MV-4-11 (cell line): ENCODE results near the gene DDR2.

ENCODE experiments used
- DNase-seq: peaks from one replicate; lab custom pipeline; 2025; lab: John Stamatoyannopoulos, UW

Gene DDR2

DNA sequence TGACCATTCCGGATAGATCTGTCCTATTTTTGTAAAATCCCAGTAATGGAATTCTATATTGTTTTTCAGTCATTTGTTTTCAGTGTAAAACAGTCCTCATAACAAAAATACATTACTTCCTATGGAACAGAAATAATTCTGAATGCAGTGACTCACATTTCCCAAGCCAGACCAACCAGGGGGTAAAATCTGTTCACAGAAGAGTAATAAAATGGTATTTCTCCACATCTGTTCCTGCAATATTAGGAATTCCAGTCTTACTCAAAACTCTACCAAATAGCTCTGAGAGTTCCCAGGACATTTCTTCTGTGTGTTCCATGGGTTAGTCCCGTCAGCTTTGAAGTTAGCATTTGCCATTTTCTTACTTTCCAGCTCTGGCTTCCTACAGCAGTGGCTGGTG, 2.6 kb upstream of the DDR2 start:
- no peak for DNase-seq

DNA sequence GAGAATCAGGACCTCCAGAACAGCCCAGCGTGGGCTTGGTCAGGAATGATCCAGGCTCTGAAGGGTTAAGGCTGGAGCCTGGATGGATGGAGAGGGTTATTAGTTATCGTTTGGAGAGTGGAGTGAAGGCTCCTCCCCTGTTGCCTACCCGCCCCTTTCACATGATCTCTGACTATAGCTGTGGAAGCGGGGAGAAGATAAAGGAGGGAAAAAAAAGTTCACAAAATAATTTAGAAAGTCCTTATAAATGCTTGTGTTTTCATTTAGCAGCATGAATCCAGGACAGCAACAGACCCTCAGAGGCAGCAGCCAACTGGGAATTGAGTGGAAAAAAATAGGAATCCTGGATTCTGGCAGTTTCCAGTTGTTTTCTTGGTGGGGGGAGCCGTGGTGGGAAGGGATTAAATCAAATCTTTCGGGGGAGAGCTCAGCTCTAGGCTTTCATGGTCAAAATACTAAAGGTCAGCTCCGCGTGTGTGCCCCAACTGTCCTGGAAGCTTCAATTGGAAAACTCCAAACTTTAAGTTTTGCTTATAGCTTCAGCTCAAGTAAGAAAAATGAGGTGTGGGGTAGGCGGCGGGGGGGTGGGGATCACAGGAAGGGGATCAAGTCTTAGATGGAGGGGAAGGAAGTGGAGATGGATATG, 595 bp upstream of the DDR2 start:
- DNase-seq = no peak

DNA sequence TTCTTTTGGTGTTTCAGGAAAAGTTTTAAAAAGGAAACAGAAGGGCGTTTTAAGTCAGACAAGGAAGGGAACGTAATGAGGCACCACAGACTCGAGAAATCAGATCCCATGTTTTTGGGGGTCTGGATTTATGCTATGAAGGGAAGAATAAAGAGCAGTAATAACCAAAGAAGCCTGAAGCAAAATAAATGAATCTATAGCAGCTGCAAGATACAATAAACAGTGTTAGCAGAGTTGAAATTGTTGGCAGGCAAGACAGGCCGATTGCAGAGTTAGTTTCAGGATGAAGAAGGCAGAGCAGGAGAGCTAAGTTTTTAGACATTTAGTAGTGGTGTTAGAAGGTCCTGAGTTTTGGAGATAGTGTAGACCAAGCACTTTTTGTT, 425 bp downstream of the DDR2 start:
- DNase-seq = no peak

DNA sequence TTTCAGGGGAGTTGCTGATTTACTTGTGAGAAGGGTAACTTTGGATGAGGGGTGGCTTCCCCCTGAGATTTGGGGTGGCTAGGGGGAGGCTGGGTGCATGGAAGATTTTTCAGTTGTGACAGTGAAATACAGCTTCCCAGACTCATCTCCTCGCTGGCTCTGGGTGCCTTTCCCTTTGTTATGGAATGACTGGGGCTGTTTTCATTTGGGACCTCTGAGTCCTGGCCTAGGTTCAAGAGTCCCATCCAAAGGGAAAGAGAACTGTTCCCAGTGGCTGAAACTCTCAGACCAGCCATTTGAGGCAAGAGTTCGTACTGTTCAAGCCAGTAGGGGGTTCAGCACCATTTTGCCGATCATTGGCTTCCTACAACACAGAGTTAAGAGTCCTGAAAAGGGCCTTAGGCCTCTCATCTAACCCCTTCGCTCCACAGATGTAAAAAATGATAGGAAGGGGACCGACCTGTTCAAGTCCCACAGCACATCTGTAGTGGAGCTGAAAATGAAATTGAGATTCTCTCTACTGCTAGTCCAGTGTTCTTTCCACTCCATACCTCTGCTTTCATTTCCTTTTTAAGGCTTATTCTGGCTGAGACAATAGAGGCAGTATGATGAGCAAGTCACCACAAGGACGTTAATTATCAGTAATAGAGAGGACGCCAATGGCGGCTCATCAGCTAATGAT, 958 bp downstream of the DDR2 start:
- no peak for DNase-seq

GRCh38 chr1:162635418-162635817, 3.2 kb downstream of the DDR2 start:
- no peak for DNase-seq

DNA sequence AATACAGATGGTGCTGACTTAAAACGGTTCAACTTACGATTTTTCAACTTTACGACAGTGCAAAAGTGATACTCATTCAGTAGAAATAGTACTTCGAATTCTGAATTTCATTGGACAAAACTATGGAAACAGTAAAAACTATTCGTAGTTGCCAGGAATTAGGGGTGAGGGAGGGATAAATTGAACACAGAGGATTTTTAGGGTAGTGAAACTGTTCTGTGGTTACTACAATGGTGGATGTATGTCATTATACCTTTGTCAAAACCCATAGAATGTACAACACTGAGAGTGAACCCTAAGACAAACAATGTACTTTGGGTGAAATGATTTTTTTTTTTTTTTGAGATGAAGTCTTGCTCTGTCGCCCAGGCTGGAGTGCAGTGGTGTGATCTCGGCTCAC, 7.5 kb downstream of the DDR2 start:
- DNase-seq = peak; percentile 62

DNA sequence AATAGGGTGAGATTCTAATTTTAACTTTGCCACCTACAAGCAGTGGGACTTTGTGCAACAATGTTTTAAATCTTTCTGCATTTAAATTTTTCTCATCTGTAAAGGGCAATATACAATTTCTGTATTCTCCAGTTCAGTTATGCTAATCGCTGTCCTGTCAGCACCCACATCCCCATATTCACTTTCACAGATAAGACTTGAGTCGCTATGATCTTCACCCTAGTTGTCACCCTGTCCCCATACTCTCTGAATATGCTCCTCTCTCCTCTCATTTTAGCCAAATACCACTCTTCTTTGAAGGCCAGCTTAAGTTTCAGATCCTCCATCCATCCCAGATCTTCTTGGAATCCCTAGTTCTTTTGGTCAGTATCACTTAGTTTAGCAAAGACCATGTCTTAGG, 8.8 kb downstream of the DDR2 start:
- no peak for DNase-seq

GRCh38 chr1:162644986-162645314, 12.7 kb downstream of the DDR2 start:
- DNase-seq = no peak

DNA sequence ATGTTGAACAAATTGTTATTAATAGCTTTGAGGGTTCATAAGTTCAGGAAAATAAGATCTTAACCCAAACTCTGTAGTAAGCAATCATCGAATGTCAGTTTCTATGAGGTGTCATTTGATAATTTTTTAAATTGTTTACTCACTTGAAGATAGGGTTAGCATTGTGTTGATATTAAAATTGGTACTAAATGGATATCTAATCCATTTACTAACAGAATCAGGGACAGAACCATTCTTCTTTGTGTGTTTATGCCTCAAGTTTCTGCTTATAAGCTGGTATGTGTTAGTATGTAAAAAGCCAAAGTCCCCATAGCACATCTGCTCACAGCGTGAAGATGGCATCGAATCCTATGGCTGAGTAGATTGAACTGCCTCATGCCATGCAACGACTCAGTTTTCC, 13.4 kb downstream of the DDR2 start:
- no peak for DNase-seq

DNA sequence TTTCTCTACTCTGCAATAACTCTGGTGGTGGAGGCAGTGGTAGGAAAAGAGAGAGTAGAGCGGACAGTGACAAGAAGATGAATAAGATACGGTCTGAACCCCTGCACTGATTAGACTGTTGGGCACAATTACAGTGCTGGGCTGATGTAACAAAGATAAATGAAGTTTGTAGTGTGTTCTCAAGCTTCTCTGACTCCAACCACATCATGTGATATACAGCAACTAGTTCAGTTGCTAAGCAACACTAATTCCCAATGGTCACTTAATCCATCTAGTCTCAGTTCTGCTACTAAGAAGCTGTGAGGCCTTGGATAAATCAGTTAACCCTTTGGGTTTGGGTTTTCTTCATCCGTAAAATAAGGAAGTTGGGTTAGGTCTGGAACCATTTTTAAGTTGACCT, 17.3 kb downstream of the DDR2 start:
- DNase-seq = peak; percentile 91

DNA sequence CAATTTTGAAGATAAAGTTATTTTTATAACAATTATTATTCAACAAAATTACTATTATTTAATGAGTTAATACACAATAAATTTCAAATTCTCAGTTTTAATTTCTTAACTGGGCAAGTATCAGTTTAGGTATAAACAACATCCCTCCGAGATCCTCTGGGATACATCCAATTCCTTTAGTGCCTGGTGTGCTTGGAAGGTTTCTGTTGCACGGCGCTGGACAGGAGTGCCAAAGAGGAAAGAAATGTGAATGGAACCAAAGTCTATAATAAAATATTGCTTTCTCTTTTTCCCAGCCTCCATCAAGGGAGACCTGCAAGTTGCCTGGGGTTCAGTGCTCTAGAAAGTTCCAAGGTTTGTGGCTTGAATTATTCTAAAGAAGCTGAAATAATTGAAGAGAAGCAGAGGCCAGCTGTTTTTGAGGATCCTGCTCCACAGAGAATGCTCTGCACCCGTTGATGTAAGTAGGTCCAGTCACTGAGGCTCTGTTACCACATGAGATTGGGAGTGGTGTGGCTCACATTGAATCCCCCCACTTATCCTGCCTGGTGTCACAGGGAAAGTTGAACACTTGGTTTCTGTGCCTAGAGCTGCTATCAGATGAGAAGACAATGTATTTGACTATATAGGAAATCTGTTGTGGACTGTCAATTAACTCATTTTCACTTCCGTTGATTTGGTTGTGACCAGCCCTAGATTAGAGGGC, 22.8 kb downstream of the DDR2 start:
- DNase-seq = no peak

GRCh38 chr1:162656266-162656665, 24.0 kb downstream of the DDR2 start:
- DNase-seq = no peak

DNA sequence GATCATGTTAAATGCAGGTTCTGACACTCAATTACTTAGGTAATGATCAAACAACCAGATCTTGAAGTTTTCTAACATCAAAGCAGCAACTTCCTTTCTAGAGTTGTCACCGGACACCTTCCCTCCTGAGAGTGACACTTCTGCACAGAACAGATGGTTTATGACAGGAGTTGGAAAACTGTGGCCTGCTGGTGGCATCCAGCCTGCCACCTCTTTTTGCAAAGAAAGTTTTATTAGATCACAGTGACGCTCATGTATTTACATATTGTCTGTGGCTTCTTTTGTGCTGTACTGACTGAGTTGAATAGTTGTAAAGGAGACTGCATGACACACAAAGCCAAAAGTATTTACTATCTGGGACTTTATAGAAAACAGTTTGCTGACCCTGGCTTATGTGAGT, 28.3 kb downstream of the DDR2 start:
- no peak for DNase-seq

DNA sequence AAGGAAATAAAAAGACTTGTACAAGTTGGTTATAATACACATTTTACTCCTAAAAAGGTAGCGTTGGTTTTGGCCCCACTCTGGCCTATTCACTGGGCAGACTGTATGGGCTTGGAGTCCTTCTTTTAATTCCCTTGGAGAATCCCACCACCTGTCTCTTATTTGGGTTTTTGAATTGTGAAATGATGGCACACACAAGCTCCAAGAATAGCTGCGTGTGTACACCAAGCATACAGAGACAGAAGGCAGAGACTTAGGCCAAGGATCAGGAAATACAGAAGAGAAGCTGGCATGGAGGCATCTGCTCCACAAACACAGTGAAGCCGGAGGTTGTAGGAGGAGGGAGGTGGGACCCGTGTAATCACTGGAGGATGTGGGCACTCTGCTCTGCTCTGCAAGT, 29.1 kb downstream of the DDR2 start:
- DNase-seq = no peak

GRCh38 chr1:162662013-162662412, 29.7 kb downstream of the DDR2 start:
- DNase-seq = no peak

DNA sequence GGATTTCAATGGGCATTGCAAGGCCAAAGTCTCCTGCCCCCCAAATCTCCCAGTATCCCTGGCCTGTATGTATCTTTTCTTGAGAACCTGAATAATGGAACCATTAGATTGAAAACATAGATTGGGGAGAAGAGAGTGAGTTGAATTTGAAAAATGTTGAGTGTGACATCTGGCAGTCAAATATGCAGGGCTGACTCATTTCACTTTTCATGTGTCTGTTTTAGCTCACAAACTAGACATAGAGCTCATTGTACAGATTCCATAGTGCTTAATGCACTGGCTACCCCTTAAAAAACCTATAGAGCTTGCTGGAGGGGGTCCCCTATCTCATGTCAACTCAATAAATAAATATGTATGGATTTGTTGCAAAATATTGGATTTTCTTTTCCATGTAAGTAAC, 30.8 kb downstream of the DDR2 start:
- DNase-seq = no peak

- no peak for DNase-seq
Observed at GRCh38 chr1:162663589-162664106, 31.4 kb downstream of the DDR2 start.

DNA sequence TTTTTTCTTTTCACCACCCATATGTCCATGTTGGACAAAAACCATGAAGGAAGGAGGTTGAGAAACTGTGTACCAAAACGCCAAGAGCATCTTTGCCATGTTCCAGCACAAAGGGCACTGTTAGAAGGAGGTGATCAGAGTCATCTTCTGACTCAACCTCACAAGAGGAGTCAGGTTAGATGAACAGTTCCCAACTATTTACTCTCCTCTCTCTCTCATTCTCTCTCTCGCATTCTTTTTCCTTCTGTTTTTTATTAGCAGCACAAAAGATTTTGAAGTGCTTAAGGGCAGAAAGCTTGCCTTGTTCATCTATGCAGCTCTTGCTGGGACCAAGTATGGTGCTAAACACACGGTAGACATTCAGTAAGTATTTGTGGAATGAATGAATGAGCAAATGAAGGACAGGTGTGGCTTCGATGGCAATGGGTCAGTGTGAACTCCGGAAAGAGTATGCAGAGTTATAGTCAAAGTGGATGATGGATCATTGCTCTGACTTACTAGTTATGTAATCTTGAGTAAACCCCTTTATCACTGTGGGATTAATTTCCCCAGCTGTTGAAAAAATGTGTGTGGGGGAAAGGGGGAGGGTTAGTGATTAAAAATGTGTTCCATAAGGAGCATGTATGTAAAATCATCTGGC, 33.9 kb downstream of the DDR2 start:
- no peak for DNase-seq

- no peak for DNase-seq
Observed at GRCh38 chr1:162667381-162668080, 35.3 kb downstream of the DDR2 start.

DNA sequence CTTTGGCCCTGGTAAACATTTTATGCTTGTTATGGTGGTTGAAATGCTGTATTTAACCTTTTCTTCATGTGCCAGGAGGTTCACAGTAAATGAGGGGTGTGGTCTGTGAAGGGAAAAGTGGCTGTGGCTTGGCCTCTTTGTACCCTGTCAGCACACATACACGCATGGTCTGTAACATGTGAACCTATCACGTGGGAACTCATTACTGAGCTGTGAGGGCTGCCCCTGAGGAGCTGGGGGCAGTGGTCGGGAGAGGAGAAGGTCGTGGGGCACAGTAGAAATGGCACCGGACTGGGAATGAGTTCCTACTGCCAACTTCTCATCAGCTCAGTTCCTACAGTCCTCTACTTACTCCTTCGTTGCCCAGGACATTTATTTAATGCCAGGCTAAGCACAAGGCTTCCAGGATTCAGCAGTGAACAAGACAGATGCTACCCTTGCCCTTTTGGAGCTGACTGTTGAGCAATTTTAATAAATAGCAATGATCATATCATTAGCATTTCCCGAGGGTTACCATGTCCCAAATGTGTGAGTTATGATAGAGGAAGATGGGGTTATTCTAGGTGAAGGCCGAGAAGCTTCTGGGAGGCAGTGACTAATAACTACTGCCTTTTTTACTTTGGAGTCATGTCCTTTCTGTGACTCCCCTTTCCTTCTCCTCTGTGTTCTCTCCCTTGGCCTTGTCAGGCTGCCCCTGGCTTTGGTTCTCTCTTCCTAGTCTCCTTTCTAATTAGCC, 38.8 kb downstream of the DDR2 start:
- no peak for DNase-seq

- DNase-seq = no peak
Observed at GRCh38 chr1:162671664-162672410, 39.6 kb downstream of the DDR2 start.
